Measurements from ENCODE around the gene SLC25A45. TPM values are rescaled to one million over a fixed set of nuclear protein-coding genes. Genes with fewer than 3 reads are reported as not detected.

SLC25A45 gene
- total and polyA plus RNA-seq, 2 experiments from 2014 or later: 0.10 to 0.74 TPM

DNA sequence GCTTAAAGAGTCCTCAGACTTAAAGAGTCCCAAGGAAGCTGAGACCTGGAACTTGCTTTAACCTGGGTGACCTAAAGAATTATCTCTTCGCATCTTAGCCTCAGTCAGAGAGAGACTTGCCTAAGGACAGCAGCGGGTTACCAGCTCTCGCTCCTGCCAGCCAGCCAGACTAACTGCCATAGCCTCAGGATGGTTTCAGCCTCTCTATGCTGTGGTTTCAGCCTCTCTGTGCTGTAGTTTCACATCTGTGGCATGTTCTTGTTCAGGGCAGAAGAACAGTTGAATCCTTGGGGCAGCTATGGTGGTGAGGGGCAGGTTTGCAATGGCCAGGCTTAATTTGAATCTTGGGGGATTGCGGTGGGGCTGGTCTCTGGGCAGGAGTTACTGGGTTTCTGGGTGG, 6.3 kb upstream of the SLC25A45 start (continued):
- TF ChIP-seq CTCF (conservative IDR thresholded peaks at IDR 0.05; ENCODE audit: low read depth in 2 of 2) (no peak), EZH2phosphoT487 (IDR thresholded peaks at IDR 0.05; ENCODE audit: unreplicated experiment) (no peak), NANOG (IDR thresholded peaks at IDR 0.05; ENCODE audit: borderline replicate concordance) (no peak), ZNF114 (CRISPR knock-in tag; IDR thresholded peaks at IDR 0.05) (no peak), ZNF331 (CRISPR knock-in tag; IDR thresholded peaks at IDR 0.05; ENCODE audit: low read depth) (no peak), JUNB (IDR thresholded peaks at IDR 0.05; ENCODE audit: unreplicated experiment) (no peak), POLR2AphosphoS5 (IDR thresholded peaks at IDR 0.05; ENCODE audit: low read depth) (no peak), STAT1 (IDR thresholded peaks at IDR 0.05; ENCODE audit: unreplicated experiment) (no peak)
- TF ChIP-seq, protein P1, sequence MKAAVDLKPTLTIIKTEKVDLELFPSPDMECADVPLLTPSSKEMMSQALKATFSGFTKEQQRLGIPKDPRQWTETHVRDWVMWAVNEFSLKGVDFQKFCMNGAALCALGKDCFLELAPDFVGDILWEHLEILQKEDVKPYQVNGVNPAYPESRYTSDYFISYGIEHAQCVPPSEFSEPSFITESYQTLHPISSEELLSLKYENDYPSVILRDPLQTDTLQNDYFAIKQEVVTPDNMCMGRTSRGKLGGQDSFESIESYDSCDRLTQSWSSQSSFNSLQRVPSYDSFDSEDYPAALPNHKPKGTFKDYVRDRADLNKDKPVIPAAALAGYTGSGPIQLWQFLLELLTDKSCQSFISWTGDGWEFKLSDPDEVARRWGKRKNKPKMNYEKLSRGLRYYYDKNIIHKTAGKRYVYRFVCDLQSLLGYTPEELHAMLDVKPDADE (IDR thresholded peaks at IDR 0.05): no peak

GRCh38 chr11:65386307-65387140, 4.1 kb upstream of the SLC25A45 start, which contains the start of gene FRMD8:
Gene FRMD8 (plus strand): TSS chr11:65386637. CDS start chr11:65387037, 400 bp downstream.
- Histone ChIP-seq H3K4me1 (ENCODE audit: insufficient read depth) (peaks cover 18% of the 10 kb centered on the region), H4K20me1 (replicated peaks; ENCODE audit: insufficient read depth) (no peaks in the 10 kb centered on the region), H3K4me3 (peak within 1 kb of the TSS; percentile 84), H3K79me2 (replicated peaks; ENCODE audit: insufficient read depth) (no peaks in the 10 kb centered on the region), H3F3A (replicated peaks; ENCODE audit: low read depth) (0 out of 2 replicates have a peak, but pooled peaks cover 6% of the 10 kb centered on the region), H3K9me2 (ENCODE audit: insufficient read depth) (no peaks in the 10 kb centered on the region), H3K36me3 (ENCODE audit: insufficient read depth) (no peaks in the 10 kb centered on the region), H3K27me3 (ENCODE audit: insufficient read depth) (no peaks in the 10 kb centered on the region), H2AFZ (peak within 1 kb of the TSS; percentile 92), H3K4me2 (peak within 1 kb of the TSS; percentile 97), H3K27ac (ENCODE audit: low read depth) (no peak within 1 kb of the TSS)
- TF ChIP-seq CREB1 (CRISPR knock-in tag; IDR thresholded peaks at IDR 0.05; ENCODE audit: low read depth): no peak
- TF ChIP-seq POLR2AphosphoS5 (IDR thresholded peaks at IDR 0.05; ENCODE audit: low read depth): peak; percentile 90
- peak; percentile 84 for DNase-seq (ENCODE audit: low spot score)
- Mint-ChIP-seq H3K27ac (no peak within 1 kb of the TSS), H3K4me3 (peak within 1 kb of the TSS; percentile 78), H3K27me3 (ENCODE audit: insufficient read depth, low read depth, poor library complexity) (peaks cover 19% of the 10 kb centered on the region), H3K36me3 (ENCODE audit: low read depth) (no peaks in the 10 kb centered on the region), H3K4me1 (peaks cover 39% of the 10 kb centered on the region), H3K9me3 (no peaks in the 10 kb centered on the region)
- peak; percentile 64 for ATAC-seq

Measured in GM23338 (cell line).